VCaP (cell line): ENCODE results near the gene CMKLR1.

Source experiments
- H3K27ac ChIP-seq: fragments of 450-650 bp; 2 replicates; pipeline ENCODE4 v1.5.1; 2017
- CTCF ChIP-seq: fragments of 450-650 bp; conservative IDR thresholded peaks from 2 replicates; pipeline ENCODE4 v1.5.1; 2017; ENCODE audit warnings: mild to moderate bottlenecking, moderate library complexity

The CMKLR1 gene

GRCh38 chr12:108317308-108318234, 21.5 kb downstream of the CMKLR1 start:
- no peak for TF ChIP-seq CTCF
- H3K27ac ChIP-seq: no peak overlapping the region

- no peak for TF ChIP-seq CTCF
- H3K27ac ChIP-seq: no peak overlapping the region
Observed at GRCh38 chr12:108316176-108317086, 22.7 kb downstream of the CMKLR1 start.

GRCh38 chr12:108315486-108316105, 23.5 kb downstream of the CMKLR1 start:
- no peak overlapping the region for H3K27ac ChIP-seq
- no peak for TF ChIP-seq CTCF

- TF ChIP-seq CTCF: no peak
- H3K27ac ChIP-seq: no peak overlapping the region
Observed at GRCh38 chr12:108313606-108314351, 25.3 kb downstream of the CMKLR1 start.

GRCh38 chr12:108313241-108313605, 25.9 kb downstream of the CMKLR1 start:
- no peak for TF ChIP-seq CTCF
- H3K27ac ChIP-seq: no peak overlapping the region

DNA sequence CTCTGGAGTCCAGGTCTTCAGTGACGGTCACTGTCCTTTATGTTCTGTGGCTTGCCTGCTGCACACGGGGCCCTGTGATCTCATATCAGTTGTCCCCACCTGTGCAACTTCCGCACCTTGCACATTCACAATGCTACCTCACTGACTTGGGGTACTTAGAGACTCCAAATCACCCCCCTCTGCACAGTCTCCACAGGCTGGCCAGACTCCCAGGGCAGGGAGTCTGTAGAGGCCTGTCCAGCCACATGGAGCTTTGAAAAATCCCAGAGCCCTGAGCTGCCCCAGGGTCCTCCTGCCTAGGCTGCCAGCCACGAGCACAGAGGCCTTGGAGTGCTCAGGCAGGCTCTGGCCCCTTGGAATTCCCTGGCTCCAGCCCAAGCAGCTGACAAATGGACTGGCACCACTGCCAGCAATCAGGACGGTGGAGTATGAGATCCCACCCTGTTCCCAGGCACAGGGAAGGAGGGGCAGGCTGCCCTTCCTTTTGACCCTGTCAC, 26.4 kb downstream of the CMKLR1 start:
- no peak for TF ChIP-seq CTCF
- no peak overlapping the region for H3K27ac ChIP-seq
